ENCODE results near the gene TEX19. TPM values are rescaled to one million over a fixed set of nuclear protein-coding genes. Genes with fewer than 3 reads are reported as not detected.

The TEX19 gene
- total and polyA plus RNA-seq, 2 experiments from 2014 or later, result 0.10 to 0.66 TPM

DNA sequence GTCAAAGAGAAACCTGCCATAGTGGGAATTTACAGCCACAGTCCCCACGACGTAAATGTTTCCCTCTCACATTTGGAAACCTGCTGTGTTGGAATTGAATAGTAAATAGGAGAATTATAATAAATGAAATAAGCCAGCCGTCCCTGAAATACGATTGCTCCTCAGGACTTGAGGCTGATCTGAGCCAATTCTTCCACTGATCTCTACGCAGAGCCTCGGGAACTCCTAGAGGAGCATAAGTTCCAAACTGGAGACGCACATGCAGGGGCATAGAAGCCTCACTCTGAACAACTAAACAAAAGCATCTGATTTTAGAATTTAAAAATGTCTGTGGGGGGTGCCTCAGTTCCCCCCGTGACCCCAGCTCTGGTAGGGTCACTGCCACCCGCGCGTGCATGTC is 10.2 kb upstream of the TEX19 start:
- H3F3A ChIP-seq (replicated peaks; ENCODE audit: low read depth), result no peaks in the 10 kb centered on the region
- H3K36me3 ChIP-seq (ENCODE audit: insufficient read depth), result no peaks in the 10 kb centered on the region
- H3K4me3 ChIP-seq, result no peak overlapping the region
- no peak overlapping the region; the same call in 2 of the 3 replicates for H3K4me3 Mint-ChIP-seq
- no peak overlapping the region for H3K27ac Mint-ChIP-seq
- H2AFZ ChIP-seq, result no peak overlapping the region
- H3K4me1 ChIP-seq (ENCODE audit: insufficient read depth), result no peaks in the 10 kb centered on the region
- H3K4me2 ChIP-seq, result no peak overlapping the region
- H3K27me3 ChIP-seq (ENCODE audit: insufficient read depth), result no peaks in the 10 kb centered on the region
- no peak overlapping the region for H3K27ac ChIP-seq (ENCODE audit: low read depth)
- H3K36me3 Mint-ChIP-seq (ENCODE audit: low read depth), result no peaks in the 10 kb centered on the region
- no peaks in the 10 kb centered on the region for H3K79me2 ChIP-seq (replicated peaks; ENCODE audit: insufficient read depth)
- no peaks in the 10 kb centered on the region for H4K20me1 ChIP-seq (replicated peaks; ENCODE audit: insufficient read depth)
- peaks cover 11% of the 10 kb centered on the region for H3K27me3 Mint-ChIP-seq (ENCODE audit: insufficient read depth, low read depth, poor library complexity)
- DNase-seq (ENCODE audit: low spot score) (no peak), ATAC-seq (no peak)
- TF ChIP-seq STAT1 (IDR thresholded peaks at IDR 0.05; ENCODE audit: unreplicated experiment) (no peak), ZNF331 (CRISPR knock-in tag; IDR thresholded peaks at IDR 0.05; ENCODE audit: low read depth) (no peak), EZH2 (IDR thresholded peaks at IDR 0.05; ENCODE audit: low read depth, unreplicated experiment) (no peak), NANOG (IDR thresholded peaks at IDR 0.05; ENCODE audit: borderline replicate concordance) (no peak), EZH2phosphoT487 (IDR thresholded peaks at IDR 0.05; ENCODE audit: unreplicated experiment) (no peak)
- peaks cover 4% of the 10 kb centered on the region; the same call in 1 of the 3 replicates for H3K4me1 Mint-ChIP-seq
- no peaks in the 10 kb centered on the region for H3K9me2 ChIP-seq (ENCODE audit: insufficient read depth)
- no peaks in the 10 kb centered on the region for H3K9me3 Mint-ChIP-seq

DNA sequence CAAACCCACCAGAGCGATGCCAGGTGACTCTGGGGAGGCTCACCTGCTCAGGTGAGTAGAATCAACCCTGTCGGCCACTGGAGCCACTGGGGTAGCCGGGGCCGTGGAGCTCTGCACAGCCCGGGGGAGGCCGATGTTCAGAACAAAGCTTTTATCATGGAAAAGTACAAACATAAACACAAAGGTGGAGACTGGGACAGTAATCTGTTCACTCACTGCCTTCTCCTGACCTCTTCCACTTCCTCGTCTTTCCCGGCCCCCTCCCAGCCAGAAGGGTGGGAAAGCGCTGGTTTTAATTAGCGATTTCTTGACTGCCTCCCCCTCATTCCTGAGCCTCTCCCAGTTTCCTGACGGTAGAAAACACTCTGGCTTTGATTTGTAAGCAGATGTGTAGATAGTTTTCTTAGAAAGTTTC is 9.8 kb upstream of the TEX19 start:
- no peak overlapping the region for H3K4me2 ChIP-seq
- H4K20me1 ChIP-seq (replicated peaks; ENCODE audit: insufficient read depth), result no peaks in the 10 kb centered on the region
- H3K4me1 ChIP-seq (ENCODE audit: insufficient read depth), result no peaks in the 10 kb centered on the region
- ATAC-seq, result no peak
- H3K27me3 ChIP-seq (ENCODE audit: insufficient read depth), result no peaks in the 10 kb centered on the region
- TF ChIP-seq CREB1 (CRISPR knock-in tag; IDR thresholded peaks at IDR 0.05; ENCODE audit: low read depth), result no peak
- H3K9me2 ChIP-seq (ENCODE audit: insufficient read depth), result no peaks in the 10 kb centered on the region
- Mint-ChIP-seq H3K27ac (no peak overlapping the region), H3K36me3 (ENCODE audit: low read depth) (no peaks in the 10 kb centered on the region), H3K4me3 (no peak overlapping the region), H3K27me3 (ENCODE audit: insufficient read depth, low read depth, poor library complexity) (peaks cover 9% of the 10 kb centered on the region), H3K4me1 (peaks cover 4% of the 10 kb centered on the region; the same call in 1 of the 3 replicates), H3K9me3 (no peaks in the 10 kb centered on the region)
- no peak overlapping the region for H2AFZ ChIP-seq
- no peaks in the 10 kb centered on the region for H3K36me3 ChIP-seq (ENCODE audit: insufficient read depth)
- DNase-seq (ENCODE audit: low spot score), result no peak
- H3K27ac ChIP-seq (ENCODE audit: low read depth), result no peak overlapping the region
- no peaks in the 10 kb centered on the region for H3F3A ChIP-seq (replicated peaks; ENCODE audit: low read depth)
- H3K4me3 ChIP-seq, result no peak overlapping the region
- no peaks in the 10 kb centered on the region for H3K79me2 ChIP-seq (replicated peaks; ENCODE audit: insufficient read depth)

DNA sequence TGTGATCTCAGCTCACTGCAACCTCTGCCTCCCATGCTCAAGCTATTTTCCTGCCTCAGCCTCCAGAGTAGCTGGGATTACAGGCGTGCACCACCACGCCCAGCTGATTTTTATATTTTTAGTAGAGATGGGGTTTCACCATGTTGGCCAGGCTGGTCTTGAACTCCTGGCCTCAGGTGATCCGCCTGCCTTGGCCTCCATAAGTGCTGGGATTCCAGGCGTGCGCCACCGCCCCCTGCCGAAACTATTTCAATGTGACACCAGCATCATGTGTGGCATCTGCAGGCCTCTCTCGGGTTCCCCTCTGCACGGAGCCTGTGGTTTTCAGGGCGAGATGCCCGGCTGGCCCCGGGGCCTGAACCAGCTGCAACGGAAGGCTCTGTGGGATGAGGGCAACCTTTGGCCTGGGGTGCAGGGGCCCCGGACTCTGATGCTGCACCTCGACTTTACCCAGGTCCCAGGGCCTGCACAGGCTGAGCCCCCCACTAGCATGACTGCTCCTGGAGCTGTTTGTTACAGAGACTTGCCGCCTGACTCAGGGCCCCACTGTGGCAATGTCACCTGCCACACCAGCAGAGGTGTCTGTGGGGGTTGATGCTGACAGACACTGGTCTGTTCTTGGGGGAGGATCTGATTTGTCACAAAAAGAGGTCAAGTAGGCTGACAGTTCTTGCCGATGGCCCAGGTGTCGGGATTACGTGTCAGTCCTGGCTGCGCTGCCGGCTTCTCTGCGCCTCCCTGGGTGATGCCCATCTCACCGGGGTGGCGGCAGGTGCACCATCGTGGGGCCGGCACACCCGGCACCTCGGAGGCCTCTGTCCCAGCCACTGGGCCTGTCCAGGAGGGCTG is 8.6 kb upstream of the TEX19 start:
- no peak for TF ChIP-seq ETS1 (IDR thresholded peaks at IDR 0.05)
- TF ChIP-seq, protein P1, sequence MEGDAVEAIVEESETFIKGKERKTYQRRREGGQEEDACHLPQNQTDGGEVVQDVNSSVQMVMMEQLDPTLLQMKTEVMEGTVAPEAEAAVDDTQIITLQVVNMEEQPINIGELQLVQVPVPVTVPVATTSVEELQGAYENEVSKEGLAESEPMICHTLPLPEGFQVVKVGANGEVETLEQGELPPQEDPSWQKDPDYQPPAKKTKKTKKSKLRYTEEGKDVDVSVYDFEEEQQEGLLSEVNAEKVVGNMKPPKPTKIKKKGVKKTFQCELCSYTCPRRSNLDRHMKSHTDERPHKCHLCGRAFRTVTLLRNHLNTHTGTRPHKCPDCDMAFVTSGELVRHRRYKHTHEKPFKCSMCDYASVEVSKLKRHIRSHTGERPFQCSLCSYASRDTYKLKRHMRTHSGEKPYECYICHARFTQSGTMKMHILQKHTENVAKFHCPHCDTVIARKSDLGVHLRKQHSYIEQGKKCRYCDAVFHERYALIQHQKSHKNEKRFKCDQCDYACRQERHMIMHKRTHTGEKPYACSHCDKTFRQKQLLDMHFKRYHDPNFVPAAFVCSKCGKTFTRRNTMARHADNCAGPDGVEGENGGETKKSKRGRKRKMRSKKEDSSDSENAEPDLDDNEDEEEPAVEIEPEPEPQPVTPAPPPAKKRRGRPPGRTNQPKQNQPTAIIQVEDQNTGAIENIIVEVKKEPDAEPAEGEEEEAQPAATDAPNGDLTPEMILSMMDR (conservative IDR thresholded peaks at IDR 0.05; ENCODE audit: low read depth in 2 of 2), result peak; percentile 22 to 54; a peak in 2 of 4 replicates
- H3K27ac Mint-ChIP-seq, result no peak overlapping the region
- H3K9me2 ChIP-seq (ENCODE audit: insufficient read depth), result no peaks in the 10 kb centered on the region
- H3K27me3 Mint-ChIP-seq (ENCODE audit: insufficient read depth, low read depth, poor library complexity), result peaks cover 10% of the 10 kb centered on the region
- no peaks in the 10 kb centered on the region for H3F3A ChIP-seq (replicated peaks; ENCODE audit: low read depth)
- no peaks in the 10 kb centered on the region for H3K4me1 ChIP-seq (ENCODE audit: insufficient read depth)
- no peaks in the 10 kb centered on the region for H4K20me1 ChIP-seq (replicated peaks; ENCODE audit: insufficient read depth)
- H3K4me1 Mint-ChIP-seq, result peaks cover 4% of the 10 kb centered on the region; the same call in 1 of the 3 replicates
- H3K79me2 ChIP-seq (replicated peaks; ENCODE audit: insufficient read depth), result no peaks in the 10 kb centered on the region
- H3K9me3 Mint-ChIP-seq, result no peaks in the 10 kb centered on the region
- no peak overlapping the region for H3K4me3 Mint-ChIP-seq
- H2AFZ ChIP-seq, result no peak overlapping the region
- H3K36me3 Mint-ChIP-seq (ENCODE audit: low read depth), result no peaks in the 10 kb centered on the region
- H3K36me3 ChIP-seq (ENCODE audit: insufficient read depth), result no peaks in the 10 kb centered on the region
- no peak overlapping the region for H3K4me2 ChIP-seq
- no peaks in the 10 kb centered on the region for H3K27me3 ChIP-seq (ENCODE audit: insufficient read depth)
- DNase-seq (ENCODE audit: low spot score), result peak; percentile 56
- H3K27ac ChIP-seq (ENCODE audit: low read depth), result no peak overlapping the region
- H3K4me3 ChIP-seq, result no peak overlapping the region
- ATAC-seq, result no peak

Measured in GM23338 (cell line).